GM12878 (cell line): ENCODE measurements around the gene PALMD. TPM values are rescaled to one million over a fixed set of nuclear protein-coding genes. Genes with fewer than 3 reads are reported as not detected.

ENCODE experiments used
- ATAC-seq: fragments of 200-7000 bp; cut with Tn5 transposase; 3 replicates; pipeline ENCODE4 v1.9.1; 2020; ENCODE audit warnings: mild to moderate bottlenecking, moderate library complexity
- BruUV-seq: library from RNA; stranded (reverse); fragments of 400-500 nt; replicated peaks from 2 replicates; lab custom pipeline; 2021; lab: Mats Ljungman, UMichigan
- CTCF ChIA-PET: fragments of 300-600 bp; sonication (Branson Sonifier 250); formaldehyde crosslinking; extraction: SDS; loops from one replicate; lab custom pipeline; 2021; ENCODE audit warnings: inconsistent platforms; lab: Yijun Ruan, JAX
- POLR2A ChIA-PET: fragments of 350-600 bp; formaldehyde crosslinking; extraction: SDS; loops from one replicate; lab custom pipeline; 2021; ENCODE audit warnings: inconsistent platforms; lab: Charles Lee
- RAD21 ChIA-PET: fragments of 300-600 bp; sonication (Branson Sonifier 250); formaldehyde crosslinking; loops from one replicate; lab custom pipeline; 2023; ENCODE audit warnings: antibody characterized with exemption; ENCODE audit not compliant: unreplicated experiment; lab: Charles Lee
- SMC1A ChIA-PET: fragments of 300-600 bp; sonication (Branson Sonifier 250); formaldehyde crosslinking; loops from one replicate; lab custom pipeline; 2023; ENCODE audit not compliant: unreplicated experiment, uncharacterized antibody; lab: Charles Lee
- DNase-seq: peaks from one replicate; pipeline ENCODE4 v3.0.0-alpha.2; 2011; ENCODE audit warnings: low read depth, low spot score
- FAIRE-seq: peaks from 3 replicates; lab custom pipeline; 2011; peaks lifted over from hg19 to GRCh38; lab: Jason Lieb, UNC
- H2AFZ ChIP-seq: 2 replicates; pipeline ENCODE4 v1.6.0; 2011; ENCODE audit warnings: low read depth, low read length, control low read depth; ENCODE audit not compliant: control insufficient read depth
- H3K27ac ChIP-seq: 2 replicates; pipeline ENCODE4 v1.5.1; 2011; ENCODE audit warnings: control low read depth; ENCODE audit not compliant: control insufficient read depth, insufficient read depth
- H3K27me3 ChIP-seq, 2 experiments: replicated peaks in 1 of 2; 2 replicates each; pipeline versions ENCODE4 v1.6.0 to v1.6.1; 2011; ENCODE audit warnings: low read length in 1 of 2; ENCODE audit not compliant: control insufficient read depth in 2 of 2, insufficient read depth in 2 of 2
- H3K36me3 ChIP-seq, 2 experiments: 2 replicates each; pipeline ENCODE4 v1.5.1; 2011; ENCODE audit warnings: low read length in 1 of 2; ENCODE audit not compliant: control insufficient read depth in 2 of 2, insufficient read depth in 2 of 2
- H3K4me1 ChIP-seq: 2 replicates; pipeline ENCODE4 v1.6.1; 2011; ENCODE audit warnings: mild to moderate bottlenecking, low read length, moderate library complexity, mixed read lengths; ENCODE audit not compliant: control insufficient read depth, insufficient read depth
- H3K4me2 ChIP-seq: 2 replicates; pipeline ENCODE4 v1.6.0; 2011; ENCODE audit warnings: control low read depth; ENCODE audit not compliant: control insufficient read depth, insufficient read depth
- H3K4me3 ChIP-seq: fragments of 200-600 bp; sonication (generic); 2 replicates; pipeline ENCODE4 v1.5.1; 2016
- H3K79me2 ChIP-seq: 2 replicates; pipeline ENCODE4 v1.6.0; 2011; ENCODE audit warnings: low read length; ENCODE audit not compliant: control insufficient read depth, insufficient read depth
- H3K9ac ChIP-seq: 2 replicates; pipeline ENCODE4 v1.8.0; 2011; ENCODE audit warnings: low read length, control low read depth, mixed read lengths; ENCODE audit not compliant: control insufficient read depth, insufficient read depth
- H3K9me3 ChIP-seq: replicated peaks from 3 replicates; pipeline ENCODE4 v1.5.1; 2011; ENCODE audit warnings: mild to moderate bottlenecking, low read length; ENCODE audit not compliant: control insufficient read depth, insufficient read depth
- H4K20me1 ChIP-seq: 2 replicates; pipeline ENCODE4 v1.6.0; 2011; ENCODE audit not compliant: control insufficient read depth, insufficient read depth
- ATF2 ChIP-seq: IDR thresholded peaks from 2 replicates; pipeline ENCODE4 v1.6.1; 2012; ENCODE audit warnings: low read length, inconsistent platforms
- BCL11A ChIP-seq: IDR thresholded peaks from 2 replicates; pipeline ENCODE4 v1.6.1; 2011; ENCODE audit warnings: low read depth, low read length
- BCL3 ChIP-seq: IDR thresholded peaks from 2 replicates; pipeline ENCODE4 v1.6.1; 2011; ENCODE audit warnings: borderline replicate concordance, low read depth, mild to moderate bottlenecking, moderate library complexity, low read length; ENCODE audit not compliant: insufficient read depth, poor library complexity, severe bottlenecking
- CBX3 ChIP-seq: fragments of 200-600 bp; sonication (generic); IDR thresholded peaks from 2 replicates; pipeline ENCODE4 v1.6.1; 2016; ENCODE audit warnings: low read depth, borderline replicate concordance
- E2F4 ChIP-seq: IDR thresholded peaks from 2 replicates; pipeline ENCODE4 v1.6.1; 2012; ENCODE audit warnings: low read depth, low read length, improper control_type of control experiment
- FOXM1 ChIP-seq: IDR thresholded peaks from 2 replicates; pipeline ENCODE4 v1.6.1; 2012; ENCODE audit warnings: low read depth, mild to moderate bottlenecking, inconsistent platforms, low read length, moderate library complexity
- GABPA ChIP-seq: IDR thresholded peaks from 2 replicates; pipeline ENCODE4 v1.6.1; 2014; ENCODE audit warnings: antibody characterized with exemption, low read depth, mild to moderate bottlenecking, inconsistent platforms
- KAT2A ChIP-seq: conservative IDR thresholded peaks from 2 replicates; pipeline ENCODE4 v1.6.1; 2011; ENCODE audit warnings: low read depth, low read length; ENCODE audit not compliant: control insufficient read depth
- NBN ChIP-seq: fragments of 450-650 bp; IDR thresholded peaks from 2 replicates; pipeline ENCODE4 v1.6.1; 2016
- NFXL1 ChIP-seq: fragments of 450-650 bp; IDR thresholded peaks from 2 replicates; pipeline ENCODE4 v1.6.1; 2017; ENCODE audit warnings: antibody characterized with exemption, mild to moderate bottlenecking, borderline replicate concordance
- POU2F2 ChIP-seq: IDR thresholded peaks from 3 replicates; pipeline ENCODE4 v1.6.1; 2011; ENCODE audit warnings: low read depth, mild to moderate bottlenecking, low read length, borderline replicate concordance
- RB1 ChIP-seq: fragments of 450-650 bp; formaldehyde crosslinking; IDR thresholded peaks from 2 replicates; pipeline ENCODE4 v1.6.1; 2017; ENCODE audit warnings: mild to moderate bottlenecking, borderline replicate concordance
- RUNX3 ChIP-seq: IDR thresholded peaks from 2 replicates; pipeline ENCODE4 v1.6.1; 2012; ENCODE audit warnings: low read length, inconsistent platforms
- TCF3 ChIP-seq: IDR thresholded peaks from 2 replicates; pipeline ENCODE4 v1.6.1; 2012; ENCODE audit warnings: low read depth, mild to moderate bottlenecking, low read length, borderline replicate concordance; ENCODE audit not compliant: insufficient read depth
- USF1 ChIP-seq: IDR thresholded peaks from 2 replicates; pipeline ENCODE4 v1.6.1; 2011; ENCODE audit warnings: borderline replicate concordance, low read depth, mild to moderate bottlenecking, moderate library complexity, mixed read lengths, low read length; ENCODE audit not compliant: insufficient read depth; ENCODE audit errors: extremely low read length
- WRNIP1 ChIP-seq: IDR thresholded peaks from 2 replicates; pipeline ENCODE4 v1.6.1; 2011; ENCODE audit warnings: low read depth, low read length, improper control_type of control experiment, borderline replicate concordance
- ZBTB33 ChIP-seq: fragments of 450-650 bp; IDR thresholded peaks from 2 replicates; pipeline ENCODE4 v1.6.1; 2017; ENCODE audit warnings: mild to moderate bottlenecking
- WGBS: methylation state at CpG from one replicate; pipeline ENCODE4 v1.1.6; 2016; ENCODE audit warnings: low lambda C conversion rate; ENCODE audit not compliant: insufficient replicate concordance, insufficient coverage; ENCODE audit errors: missing lambda C conversion rate; 5-methylcytosine and 5-hydroxymethylcytosine counted together
- in situ Hi-C: fragments of 300-500 bp; cut with MboI; formaldehyde crosslinking; loops from 9 replicates; pipeline ENCODE4 v1.14.3; 2018; ENCODE audit warnings: mixed read lengths
- intact Hi-C: fragments of 100-400 bp; cut with micrococcal nuclease; formaldehyde crosslinking; loops from one replicate; pipeline ENCODE4 v1.14.2; 2022; ENCODE audit not compliant: unreplicated experiment
- polyA plus RNA-seq, 11 experiments: library from polyadenylated mRNA; depleted of rRNA in 4 of 11; unstranded in 6 of 11; stranded (reverse) in 5 of 11; fragments of >200 nt; fragmentation: Nextera tagmentation in 4 of 11; fragmentation: Illumina TruSeq in 1 of 11; extraction: Ambion mirVana in 4 of 11; extraction: Trizol in 1 of 11; gene quantifications; 1 replicate in 1 of 11; 2 replicates in 10 of 11; pipeline versions ENCODE4 v1.2.1 to v1.2.3, GENCODE V29; 2011 to 2016; ENCODE audit warnings: inconsistent platforms in 2 of 11, missing spikeins in 2 of 11, low read depth in 1 of 11
- total RNA-seq, 4 experiments: library from RNA; depleted of rRNA in 3 of 4; stranded (reverse); fragments of >200 nt in 3 of 4; fragmentation: Illumina TruSeq in 1 of 4; extraction: Trizol in 1 of 4; gene quantifications; 2 replicates each; pipeline versions ENCODE4 v1.2.1 to v1.2.3, GENCODE V29; 2013 to 2021

Gene PALMD
- total and polyA plus RNA-seq, 10 of the 15 experiments (the other 5 are each of a cell fraction or from before 2014, with no cell fraction given), result under 0.01 to 0.09 (median 0.04) TPM; not detected in 4

GRCh38 chr1:99619583-99619982 is 26.3 kb upstream of the PALMD start:
- H4K20me1 ChIP-seq, result no peaks in the 10 kb centered on the region
- WGBS, result 30% methylated on average over 4 of the region's 4 CpGs
- no TSS peak for BruUV-seq
- in situ Hi-C loops (no loop called here), intact Hi-C loops (no loop called here)
- no peaks in the 10 kb centered on the region for H3K36me3 ChIP-seq
- H3K4me2 ChIP-seq, result no peak overlapping the region
- ATAC-seq (no peak), FAIRE-seq (no peak), DNase-seq (no peak)
- no peak overlapping the region for H2AFZ ChIP-seq
- TF ChIP-seq ZBTB33, result no peak
- no peak for TF ChIP-seq POU2F2
- TF ChIP-seq USF1, result no peak
- TF ChIP-seq ATF2, result no peak
- no peak for TF ChIP-seq E2F4
- TF ChIP-seq NFXL1, result no peak
- no peak for TF ChIP-seq BCL11A
- TF ChIP-seq TCF3, result no peak
- TF ChIP-seq BCL3, result no peak
- no peak for TF ChIP-seq CBX3
- no peak for TF ChIP-seq WRNIP1
- no peak for TF ChIP-seq GABPA
- TF ChIP-seq RB1, result no peak
- no peak for TF ChIP-seq KAT2A
- TF ChIP-seq NBN, result no peak
- TF ChIP-seq FOXM1, result no peak
- TF ChIP-seq RUNX3, result no peak
- no peak overlapping the region for H3K27ac ChIP-seq
- no peaks in the 10 kb centered on the region for H3K79me2 ChIP-seq
- ChIA-PET POLR2A (no interaction called here), RAD21 (no interaction called here), CTCF (no interaction called here), SMC1A (no interaction called here)
- no peaks in the 10 kb centered on the region for H3K27me3 ChIP-seq
- no peaks in the 10 kb centered on the region for H3K4me1 ChIP-seq
- H3K9me3 ChIP-seq, result no peaks in the 10 kb centered on the region
- H3K4me3 ChIP-seq, result no peak overlapping the region
- H3K9ac ChIP-seq, result no peak overlapping the region
